ENCODE measurements around the gene FAM168A.

Gene FAM168A

DNA sequence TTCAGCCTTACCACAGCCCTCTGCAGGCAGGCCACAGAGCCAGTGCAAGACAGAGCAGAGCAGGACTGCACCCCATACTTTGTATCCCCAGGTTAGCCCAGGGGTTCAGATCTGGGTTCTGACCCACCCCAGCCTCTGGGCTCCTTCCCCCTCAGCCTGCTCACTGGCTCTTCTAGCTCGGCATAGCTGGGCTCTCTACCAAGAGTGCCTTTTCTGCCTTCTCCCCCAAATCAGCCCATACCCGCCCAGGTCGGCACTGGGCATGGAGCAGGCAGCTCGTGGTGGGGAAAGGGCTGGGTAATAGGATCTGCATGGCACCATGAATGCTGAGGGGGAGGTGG lies 213.4 kb downstream of the FAM168A start:
- DNase-seq = no peak

DNA sequence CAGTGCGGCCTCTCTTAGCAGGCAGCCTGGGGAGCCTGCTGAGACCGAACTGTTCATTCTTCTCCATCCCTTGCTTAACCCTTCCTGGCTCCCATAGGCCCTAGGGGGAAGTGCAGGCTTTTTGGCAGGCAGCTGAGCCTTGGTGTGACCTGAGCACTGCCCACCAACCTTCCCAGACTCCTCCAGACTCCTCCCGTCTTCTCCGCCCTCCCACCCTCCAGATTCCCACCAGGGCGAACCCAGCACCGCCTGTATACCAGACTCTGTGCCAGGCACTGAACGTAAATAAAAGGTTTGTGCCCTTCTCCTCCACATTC lies 213.8 kb downstream of the FAM168A start:
- no peak for DNase-seq

DNA sequence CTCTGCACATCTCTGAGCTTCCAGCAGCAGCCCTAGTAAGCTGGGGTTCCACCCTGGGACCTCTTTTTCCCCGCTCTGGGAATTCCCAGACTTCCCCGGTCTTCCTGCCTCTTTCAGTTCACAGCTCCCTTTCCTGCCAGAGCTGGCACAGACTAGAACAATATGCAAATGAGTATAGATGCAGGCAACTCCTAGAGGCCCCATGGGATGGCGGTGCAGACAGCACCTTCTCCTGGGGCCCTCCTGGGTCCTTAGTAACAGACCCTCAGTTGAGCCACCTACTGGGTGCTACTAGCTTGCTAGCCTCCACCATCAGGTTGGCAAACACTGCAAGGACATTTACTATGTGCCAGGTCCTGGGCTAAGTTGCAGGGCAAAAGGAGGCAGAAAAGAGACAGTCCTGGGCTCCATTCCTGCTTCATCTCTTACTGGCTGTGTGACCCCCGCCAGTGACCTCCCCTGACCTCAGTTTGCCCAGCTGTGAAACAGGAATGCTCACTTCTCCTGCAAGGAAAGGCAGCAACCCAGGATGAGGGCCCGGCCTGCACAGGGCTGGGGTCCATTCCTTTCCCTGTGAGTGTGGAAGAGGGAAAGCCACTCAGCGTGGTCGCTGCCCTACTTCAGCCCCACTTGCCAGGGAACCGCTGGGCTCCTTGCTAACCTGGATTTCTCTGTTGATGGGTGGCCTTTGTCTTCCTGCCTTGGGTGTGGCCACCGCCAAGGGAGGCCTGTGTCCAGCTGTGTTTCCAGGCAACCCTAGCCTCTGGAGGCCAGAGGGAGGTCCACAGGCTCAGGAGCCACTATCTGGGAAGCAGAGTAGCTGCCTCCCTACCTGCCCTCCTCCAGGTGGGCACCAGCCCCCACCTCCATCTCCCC lies 214.4 kb downstream of the FAM168A start:
- DNase-seq = no peak

DNA sequence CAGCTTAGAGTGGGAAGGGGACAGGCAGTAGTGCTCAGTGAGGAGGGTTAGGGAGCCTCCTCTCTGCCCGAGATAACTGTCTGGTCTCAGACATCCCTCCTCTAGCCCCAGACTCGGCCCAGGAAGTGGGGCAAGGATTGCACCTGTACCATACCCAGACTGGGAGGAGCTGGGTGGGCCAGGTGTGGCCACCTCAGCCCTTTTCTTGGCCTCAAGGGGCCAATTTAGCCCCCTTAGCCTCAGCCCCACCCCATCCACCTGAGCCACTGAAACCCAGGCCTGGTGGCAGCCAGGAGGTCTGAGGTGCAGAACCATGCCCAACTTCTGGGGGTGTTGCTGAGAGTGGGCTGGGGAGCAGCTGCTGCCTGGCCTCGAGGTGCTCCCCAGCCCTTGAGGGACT lies 215.2 kb downstream of the FAM168A start:
- DNase-seq = no peak

DNA sequence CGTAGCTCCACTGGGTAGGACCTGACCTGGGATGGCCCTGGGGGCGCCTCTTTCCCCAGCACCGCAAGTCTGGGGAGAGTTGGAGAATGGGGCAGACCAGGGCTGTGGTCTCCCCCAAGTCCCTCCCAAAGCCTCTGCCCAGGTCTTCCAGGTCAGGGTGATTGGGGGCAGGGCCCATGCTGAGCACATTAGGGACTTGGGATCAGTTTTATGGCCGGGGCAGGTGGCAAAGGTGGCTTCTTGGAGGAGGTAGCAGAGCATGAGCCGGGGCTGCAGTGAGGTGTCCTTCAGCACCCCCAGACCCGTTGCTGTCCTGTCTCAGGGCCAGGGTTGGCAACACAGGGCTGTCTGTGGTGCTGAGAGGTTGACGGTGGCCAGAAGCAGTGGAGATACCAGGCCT lies 215.7 kb downstream of the FAM168A start:
- DNase-seq = no peak

DNA sequence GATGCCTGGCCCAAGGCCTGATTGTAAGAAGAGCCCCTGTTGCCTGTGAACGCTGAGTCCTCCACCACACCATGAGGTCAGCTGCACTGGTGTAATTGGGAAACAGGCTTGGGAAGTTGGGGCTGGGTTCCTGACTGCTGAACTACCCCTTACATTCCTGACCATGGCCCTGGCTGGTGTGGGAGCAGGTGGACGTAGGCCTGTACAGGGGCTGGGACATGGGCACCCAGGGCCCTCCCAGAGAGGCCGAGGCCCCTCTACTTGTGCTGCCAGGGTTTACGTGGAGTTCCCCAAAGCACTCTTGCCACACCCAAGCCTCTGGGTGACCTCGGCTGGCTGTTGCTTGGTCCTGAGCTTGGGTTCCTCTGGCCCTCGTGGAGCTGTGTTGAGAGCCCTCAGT lies 216.3 kb downstream of the FAM168A start:
- DNase-seq = no peak

DNA sequence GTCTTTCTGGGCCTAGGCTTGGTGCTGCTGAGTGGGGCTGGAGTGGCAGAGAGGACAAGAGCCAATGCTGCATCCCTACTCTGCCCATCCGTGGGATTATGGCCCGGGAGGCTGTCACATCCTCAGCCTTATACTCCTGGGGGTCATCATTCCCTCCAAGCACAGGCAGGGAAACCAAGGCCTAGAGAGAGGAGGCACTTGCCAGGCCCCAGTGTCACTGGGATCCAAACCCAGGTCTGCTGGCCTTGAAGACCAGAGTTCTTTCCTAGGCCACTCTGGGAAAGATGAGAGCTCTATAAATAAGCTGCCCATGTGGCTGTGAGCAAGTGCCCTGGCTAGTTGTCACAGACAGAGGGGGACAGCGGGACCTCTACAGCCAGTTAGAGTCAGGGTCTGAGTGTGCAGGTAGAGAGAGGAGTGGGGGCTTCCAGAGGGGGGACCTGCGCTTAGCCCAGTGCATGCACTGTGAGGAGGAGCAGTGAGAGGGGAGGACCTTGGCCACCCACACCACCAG lies 217.0 kb downstream of the FAM168A start:
- DNase-seq = no peak

DNA sequence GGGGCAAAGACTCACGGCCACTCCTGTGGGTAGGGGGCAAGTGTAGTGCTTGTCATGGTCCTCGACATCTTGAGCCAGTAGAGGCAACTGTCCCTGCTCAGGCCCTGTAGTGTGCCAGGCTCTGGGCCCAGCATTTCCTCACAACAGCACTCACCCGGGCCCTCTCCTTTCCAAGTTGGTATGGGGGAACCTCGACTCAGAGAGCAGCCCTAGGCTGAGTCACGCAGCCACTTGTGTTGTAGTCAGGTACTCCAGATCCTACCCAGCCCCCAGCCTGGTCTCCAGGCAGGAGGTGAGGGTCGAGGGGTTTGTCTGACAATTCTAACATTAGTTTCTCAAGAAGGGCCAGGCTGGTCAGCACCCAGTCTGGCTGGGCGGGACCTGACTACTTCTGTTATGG lies 217.6 kb downstream of the FAM168A start:
- DNase-seq = no peak

DNA sequence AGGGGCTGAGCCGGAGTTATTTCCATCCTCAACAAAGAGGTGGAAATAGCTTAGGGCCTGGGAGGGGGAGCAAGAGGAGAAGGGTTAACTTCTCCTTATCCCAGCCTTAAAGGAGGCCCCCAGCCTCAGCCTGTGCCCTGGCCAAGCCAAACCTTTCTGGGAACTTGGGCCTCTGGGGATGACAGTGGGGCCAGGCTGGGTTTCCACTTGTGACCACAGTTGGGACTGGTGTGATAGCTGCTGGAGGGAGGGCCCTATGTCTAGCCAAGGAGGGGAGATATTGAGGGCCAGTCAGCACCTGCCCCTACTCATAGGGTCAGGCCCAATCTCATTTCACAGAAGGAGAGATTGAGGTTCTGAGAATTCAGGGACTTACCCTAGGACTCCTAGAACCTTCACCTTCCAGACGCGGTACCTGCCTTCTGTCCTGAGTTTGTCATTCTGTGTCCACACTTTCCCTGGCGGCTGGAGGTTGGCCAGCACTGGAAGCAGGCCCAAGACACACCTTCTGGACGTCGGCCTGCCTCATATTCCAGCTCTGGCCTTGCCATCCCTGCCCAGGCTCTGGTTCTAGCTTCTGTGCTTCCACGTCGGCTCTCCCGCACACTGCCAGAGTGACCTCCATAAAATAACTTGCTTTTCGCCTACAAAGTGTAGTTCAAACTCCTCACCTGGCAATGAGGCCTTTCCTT lies 218.6 kb downstream of the FAM168A start:
- DNase-seq = no peak

DNA sequence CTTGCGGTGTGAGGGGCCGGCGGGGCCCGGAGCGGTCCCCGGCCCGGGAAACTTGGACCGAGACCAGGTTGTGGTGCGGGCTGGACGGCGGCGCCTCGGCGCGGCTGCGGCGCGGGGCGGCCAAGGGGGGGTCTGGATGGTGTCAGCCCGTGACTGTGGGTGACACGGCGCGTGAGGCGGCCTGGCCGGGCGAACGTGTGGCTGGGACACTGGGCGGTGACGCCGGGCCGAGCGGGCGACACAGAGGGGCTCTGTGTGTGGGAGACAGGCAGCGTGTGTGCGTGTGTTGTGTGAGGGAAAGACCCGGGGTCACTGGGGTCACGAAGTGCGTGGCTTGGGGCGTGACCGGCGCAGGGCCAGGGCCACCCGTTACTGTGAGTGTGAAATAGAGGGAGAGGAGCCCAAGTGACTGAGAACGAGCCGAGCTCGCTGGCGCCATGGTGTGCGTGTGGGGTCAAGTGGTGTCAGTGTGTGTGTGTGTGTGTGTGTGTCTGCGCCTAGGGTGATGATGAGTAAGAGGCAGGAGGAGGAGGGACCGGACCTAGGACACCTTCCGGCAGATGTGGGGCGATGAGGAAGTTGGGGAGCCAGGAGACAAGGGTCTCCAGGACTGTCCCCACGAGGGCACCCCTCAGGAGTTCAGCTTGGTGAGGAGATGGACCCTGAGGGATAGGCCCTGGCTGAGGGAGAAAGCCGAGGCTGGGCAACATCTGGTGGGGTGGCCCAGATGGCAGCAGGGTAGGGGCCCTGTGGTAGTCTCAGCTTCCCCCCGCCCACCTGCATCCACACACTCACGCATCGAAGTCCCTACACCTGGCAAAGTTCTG lies 220.9 kb downstream of the FAM168A start:
- DNase-seq = peak; percentile 64

DNA sequence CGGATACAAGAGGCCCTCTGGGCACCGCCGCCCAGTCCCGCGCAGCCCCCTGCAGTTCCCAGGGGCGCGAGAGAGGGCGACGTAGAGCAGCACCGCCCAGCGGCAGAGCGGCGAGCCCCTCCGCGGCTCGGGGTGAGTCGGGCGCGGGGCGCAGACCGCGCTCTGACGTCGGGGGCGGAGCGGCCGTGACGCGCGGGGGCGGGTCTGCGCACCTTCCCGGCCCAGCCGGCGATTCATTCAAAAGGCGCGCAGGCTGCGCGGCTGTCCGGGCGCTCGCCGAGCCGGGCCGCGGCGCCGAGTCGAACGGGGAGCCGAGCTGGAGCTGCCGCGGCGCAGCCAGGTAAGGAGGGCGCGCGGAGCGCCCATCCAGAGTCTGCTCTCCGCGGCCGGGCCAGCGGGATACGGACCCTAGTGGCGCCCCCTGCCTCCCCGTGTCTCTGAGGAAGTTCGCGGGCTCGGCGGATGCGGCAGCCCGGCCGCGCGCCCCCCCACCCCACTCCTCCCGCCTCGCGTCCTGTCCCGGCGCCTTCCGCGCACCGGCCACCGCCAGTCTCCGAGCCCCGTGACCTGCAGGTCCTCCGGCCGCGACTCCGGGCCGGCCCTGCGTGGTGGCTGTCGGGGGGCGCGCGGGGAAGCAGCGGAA lies 221.6 kb downstream of the FAM168A start, which contains the start of gene RELT:
Gene RELT (plus strand): TSS at position 240 of the 643 bp plus-strand sequence. CDS start 12,738 bp downstream, outside the sequence.
- DNase-seq = peak; percentile 98

DNA sequence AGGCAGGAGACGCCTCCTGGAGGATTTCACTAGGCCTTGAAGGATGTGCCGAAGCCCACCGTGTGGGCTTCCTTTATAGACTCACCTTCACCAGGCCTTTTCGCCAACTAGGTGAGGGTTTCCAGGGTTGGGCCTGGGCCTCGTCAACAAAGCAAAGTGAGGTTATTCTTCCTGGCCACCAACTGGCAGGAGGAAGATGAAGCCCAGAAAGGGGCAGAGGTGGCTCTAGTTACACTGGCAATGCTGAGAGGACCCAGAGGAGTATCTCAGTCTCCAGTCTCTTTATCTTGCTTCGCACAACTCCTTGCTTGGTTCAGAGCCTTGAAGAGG lies 222.1 kb downstream of the FAM168A start:
- DNase-seq = no peak

DNA sequence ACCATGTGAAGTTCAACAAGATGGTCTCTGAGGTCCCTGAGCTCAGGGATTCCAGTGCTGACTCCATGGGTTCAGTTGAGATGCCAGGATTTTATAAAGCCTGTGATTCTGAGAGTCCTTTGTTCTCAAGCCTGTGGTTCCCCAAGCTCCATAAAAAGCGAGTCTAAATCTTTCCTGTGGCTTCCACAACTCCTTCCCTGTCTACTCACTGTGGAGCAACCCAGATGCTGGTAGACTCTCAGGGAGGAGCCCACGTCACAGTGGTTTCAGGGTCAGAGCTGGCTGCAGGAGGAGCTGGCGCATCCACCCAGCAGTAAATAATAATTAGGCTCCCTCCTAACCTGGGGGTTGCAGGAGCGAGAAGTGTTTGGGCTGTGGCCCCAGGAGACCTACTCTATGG lies 223.8 kb downstream of the FAM168A start:
- no peak for DNase-seq

DNA sequence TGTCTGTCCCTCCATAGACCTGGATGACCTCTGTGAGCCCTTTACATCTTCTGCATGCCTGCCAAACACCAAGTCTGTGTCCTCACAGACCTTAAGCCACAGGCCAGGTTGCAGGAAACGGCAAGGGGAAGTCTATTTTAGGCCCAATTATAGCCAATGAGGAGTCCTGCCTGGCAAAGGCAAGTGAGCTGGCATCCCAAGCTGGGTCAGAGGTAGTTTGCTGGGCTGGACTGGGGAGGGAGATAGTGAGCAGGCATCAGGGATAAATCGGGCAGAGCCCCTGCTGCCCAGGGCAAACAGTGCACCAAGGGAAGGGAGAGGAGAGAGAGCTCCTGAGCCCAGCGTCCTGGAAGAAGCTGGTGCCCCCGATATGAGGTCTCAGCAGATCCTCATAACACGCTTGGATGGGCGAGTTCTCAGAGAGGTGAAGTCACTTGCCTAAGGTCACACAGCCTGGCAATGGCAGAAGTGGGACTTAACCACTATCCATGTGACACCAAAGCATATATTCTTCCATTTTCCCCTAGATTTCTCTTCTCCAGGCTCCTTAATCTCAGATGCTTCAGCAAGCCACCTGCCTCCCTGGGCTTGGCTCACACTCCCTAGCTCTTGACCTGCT lies 225.4 kb downstream of the FAM168A start:
- no peak for DNase-seq

DNA sequence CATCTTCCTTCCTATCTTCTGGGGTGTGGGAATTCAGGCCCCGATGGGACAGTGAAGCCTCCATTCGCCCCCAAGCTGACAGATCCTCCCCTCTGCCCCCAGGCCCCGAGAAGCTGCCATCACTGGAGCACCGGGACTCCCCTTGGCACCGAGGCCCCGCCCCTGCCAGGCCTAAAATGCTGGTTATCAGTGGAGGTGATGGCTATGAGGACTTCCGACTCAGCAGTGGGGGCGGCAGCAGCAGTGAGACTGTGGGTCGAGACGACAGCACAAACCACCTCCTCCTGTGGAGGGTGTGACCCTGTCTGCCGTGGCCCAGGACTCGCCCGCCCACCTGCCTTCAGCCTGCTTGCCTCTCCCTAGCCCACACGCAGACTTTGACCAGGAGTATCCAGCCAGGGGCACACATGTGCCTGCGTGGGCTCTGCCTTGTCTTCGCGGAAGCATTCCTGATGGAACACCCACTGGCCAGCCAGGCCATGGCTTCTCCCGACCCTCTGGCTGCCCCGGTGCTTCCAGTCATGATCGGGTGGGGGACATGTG lies 230.4 kb downstream of the FAM168A start:
- no peak for DNase-seq

DNA sequence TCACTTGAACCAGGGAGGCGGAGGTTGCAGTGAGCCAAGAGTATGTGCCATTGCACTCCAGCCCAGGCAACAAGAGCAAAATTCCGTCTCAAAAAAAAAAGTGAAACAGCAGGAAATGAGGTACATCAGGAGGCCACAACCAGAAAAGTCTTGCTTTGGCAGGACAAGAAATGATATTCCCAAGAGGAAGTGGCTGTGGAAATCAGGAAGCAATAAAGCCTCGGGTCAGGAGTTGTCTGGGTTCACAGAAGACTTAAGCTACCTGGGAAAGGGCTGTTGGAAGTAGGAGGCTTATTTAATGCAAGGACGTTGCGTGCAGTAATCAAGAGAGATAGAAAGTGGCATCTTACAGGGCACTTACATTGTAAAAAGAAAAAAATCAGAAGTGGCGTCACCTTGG lies 231.0 kb downstream of the FAM168A start:
- DNase-seq = no peak

DNA sequence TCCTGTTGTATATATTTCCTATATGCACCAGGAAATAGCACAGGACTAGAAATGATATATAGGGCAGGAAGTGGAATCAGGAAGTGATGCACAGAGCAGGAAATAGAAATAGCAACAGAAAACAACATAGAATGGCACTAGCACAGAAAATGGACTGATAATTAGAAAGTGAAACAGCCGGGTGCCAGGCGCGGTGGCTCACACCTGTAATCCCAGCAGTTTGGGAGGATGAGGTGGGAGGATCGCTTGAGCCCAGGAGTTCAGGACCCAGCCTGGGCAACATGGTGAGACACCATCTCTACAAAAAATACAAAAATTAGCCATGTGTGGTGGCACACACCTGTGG lies 231.7 kb downstream of the FAM168A start:
- DNase-seq = no peak

DNA sequence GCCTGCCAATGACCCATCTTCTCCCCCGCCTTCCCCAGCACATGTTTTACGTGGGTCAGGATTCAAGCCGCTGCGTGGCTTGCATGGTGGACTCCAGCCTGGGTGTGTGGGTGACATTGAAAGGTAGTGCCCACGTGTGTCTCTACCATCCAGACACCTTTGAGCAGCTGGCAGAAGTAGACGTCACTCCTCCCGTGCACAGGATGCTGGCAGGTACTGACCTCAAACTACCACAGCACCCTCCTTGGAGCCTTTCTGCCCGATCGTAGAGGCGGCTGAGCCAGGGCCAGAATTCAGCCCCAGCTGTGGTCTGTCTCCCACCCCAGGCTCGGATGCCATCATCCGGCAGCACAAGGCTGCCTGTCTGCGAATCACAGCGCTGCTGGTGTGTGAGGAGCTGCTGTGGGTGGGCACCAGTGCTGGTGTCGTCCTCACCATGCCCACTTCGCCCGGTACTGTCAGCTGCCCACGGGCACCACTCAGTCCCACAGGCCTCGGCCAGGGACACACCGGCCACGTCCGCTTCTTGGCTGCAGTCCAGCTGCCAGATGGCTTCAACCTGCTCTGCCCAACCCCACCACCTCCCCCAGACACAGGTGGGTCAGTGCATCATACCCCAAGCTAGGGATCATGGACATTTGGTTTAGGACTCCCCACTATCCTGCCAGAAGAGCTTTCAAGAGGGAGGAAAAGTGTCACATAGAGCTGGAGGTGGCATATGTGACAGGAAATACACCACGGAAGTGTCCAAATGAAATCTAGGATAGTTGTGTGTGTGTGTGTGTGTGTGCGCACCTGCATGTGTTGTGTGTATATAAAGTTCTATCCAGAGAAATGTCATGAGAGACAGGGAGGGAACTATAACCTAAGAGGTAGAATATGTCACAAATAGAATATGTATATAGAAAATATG lies 232.3 kb downstream of the FAM168A start:
- DNase-seq = no peak

DNA sequence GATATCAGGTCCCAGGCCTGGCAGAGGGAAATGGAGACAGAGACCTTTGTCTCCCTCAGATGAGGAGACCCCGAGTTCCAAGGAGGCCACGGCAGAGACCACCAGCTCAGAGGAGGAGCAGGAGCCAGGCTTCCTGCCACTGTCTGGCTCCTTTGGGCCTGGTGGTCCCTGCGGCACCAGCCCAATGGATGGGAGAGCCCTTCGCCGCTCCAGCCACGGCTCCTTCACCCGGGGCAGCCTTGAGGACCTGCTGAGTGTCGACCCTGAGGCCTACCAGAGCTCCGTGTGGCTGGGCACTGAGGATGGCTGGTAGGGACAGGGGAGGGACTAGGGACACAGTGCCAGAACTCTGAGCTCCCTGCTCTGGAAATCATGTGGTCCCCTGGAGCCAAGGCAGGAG lies 234.8 kb downstream of the FAM168A start:
- DNase-seq = no peak

DNA sequence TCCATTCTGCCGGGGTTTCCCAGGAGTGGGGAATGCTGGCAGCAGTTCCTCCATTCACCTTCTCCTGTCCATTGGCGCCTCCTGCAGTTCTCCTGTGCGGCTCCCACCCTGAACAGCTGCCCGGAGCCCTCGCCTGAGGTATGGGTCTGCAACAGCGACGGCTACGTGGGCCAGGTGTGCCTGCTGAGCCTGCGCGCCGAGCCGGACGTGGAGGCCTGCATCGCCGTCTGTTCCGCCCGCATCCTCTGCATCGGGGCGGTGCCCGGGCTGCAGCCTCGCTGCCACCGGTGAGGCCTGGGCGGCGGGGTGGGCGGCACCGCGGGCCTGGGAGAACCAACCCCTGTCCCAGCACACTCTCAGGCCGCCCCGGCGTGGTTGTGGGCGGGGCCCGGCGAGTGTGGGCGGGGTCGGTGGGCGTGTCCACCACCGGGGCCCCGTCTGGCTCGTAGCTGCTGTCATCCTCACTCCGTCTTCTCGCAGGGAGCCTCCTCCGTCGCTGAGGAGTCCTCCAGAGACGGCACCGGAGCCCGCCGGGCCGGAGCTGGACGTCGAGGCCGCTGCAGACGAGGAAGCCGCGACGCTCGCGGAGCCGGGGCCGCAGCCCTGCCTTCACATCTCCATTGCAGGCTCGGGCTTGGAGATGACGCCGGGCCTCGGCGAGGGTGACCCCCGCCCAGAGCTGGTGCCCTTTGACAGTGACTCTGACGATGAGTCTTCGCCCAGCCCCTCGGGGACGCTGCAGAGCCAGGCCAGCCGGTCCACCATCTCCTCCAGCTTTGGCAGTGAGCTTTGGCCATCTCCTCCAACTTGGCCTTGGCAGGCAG lies 235.7 kb downstream of the FAM168A start:
- no peak for DNase-seq
